ENCODE results near the gene ITGA6. TPM values are rescaled to one million over a fixed set of nuclear protein-coding genes. Genes with fewer than 3 reads are reported as not detected.
A peak's percentile ranks its signal among the peaks of the same experiment; 100 is the strongest.

The ITGA6 gene
- total and polyA plus RNA-seq, 5 donors from 2014 or later, result 39.2 to 68.5 (median 50.3) TPM

GRCh38 chr2:172455121-172455515, 27.7 kb downstream of the ITGA6 start:
- peak overlapping the region in 2 of 3 donors; percentile 70 to 85 for H3K27ac Mint-ChIP-seq
- H3K9me3 Mint-ChIP-seq, result no peaks in the 10 kb centered on the region
- DNase-seq (no peak), ATAC-seq (ENCODE audit: low read depth in 2 of 2) (peak in 1 of 2 donors; percentile 41)
- peak overlapping the region in 2 of 4 donors; percentile 42 to 57 for H3K4me3 Mint-ChIP-seq
- Histone ChIP-seq H3K4me3 (ENCODE audit: low read depth, low read length) (no peak overlapping the region), H3K9me3 (ENCODE audit: control insufficient read depth in 2 of 2, low read length in 2 of 2) (no peaks in the 10 kb centered on the region), H3K27ac (ENCODE audit: insufficient read depth, low read length, poor library complexity, severe bottlenecking) (no peak overlapping the region), H3K27me3 (ENCODE audit: control insufficient read depth, insufficient read depth, low read length) (no peaks in the 10 kb centered on the region), H3K4me1 (ENCODE audit: control insufficient read depth, insufficient read depth, low read length, poor library complexity, severe bottlenecking) (peaks cover 28% of the 10 kb centered on the region), H3K36me3 (ENCODE audit: control insufficient read depth, insufficient read depth, low read length) (peaks cover 4% of the 10 kb centered on the region)
- peaks cover 15 to 86% (median 51%) of the 10 kb centered on the region in 4 donors for H3K4me1 Mint-ChIP-seq
- peaks cover 14% of the 10 kb centered on the region for H3K36me3 Mint-ChIP-seq
- no peaks in the 10 kb centered on the region for H3K27me3 Mint-ChIP-seq

- DNase-seq, result no peak
- Histone ChIP-seq H3K36me3 (ENCODE audit: control insufficient read depth, insufficient read depth, low read length) (peaks cover 4% of the 10 kb centered on the region), H3K27me3 (ENCODE audit: control insufficient read depth, insufficient read depth, low read length) (no peaks in the 10 kb centered on the region), H3K27ac (ENCODE audit: insufficient read depth, low read length, poor library complexity, severe bottlenecking) (no peak overlapping the region), H3K4me3 (ENCODE audit: low read depth, low read length) (no peak overlapping the region), H3K9me3 (ENCODE audit: control insufficient read depth in 2 of 2, low read length in 2 of 2) (no peaks in the 10 kb centered on the region), H3K4me1 (ENCODE audit: control insufficient read depth, insufficient read depth, low read length, poor library complexity, severe bottlenecking) (peaks cover 37% of the 10 kb centered on the region)
- Mint-ChIP-seq H3K36me3 (peaks cover 10% of the 10 kb centered on the region), H3K9me3 (no peaks in the 10 kb centered on the region), H3K27ac (peak overlapping the region; percentile 74 to 85 (median 80)), H3K4me3 (peak overlapping the region in 2 of 4 donors; percentile 42 to 64), H3K27me3 (no peaks in the 10 kb centered on the region), H3K4me1 (peaks cover 20 to 91% (median 57%) of the 10 kb centered on the region in 4 donors)
- ATAC-seq (ENCODE audit: low read depth in 2 of 2), result no peak
Observed at GRCh38 chr2:172456002-172456401, 28.6 kb downstream of the ITGA6 start.

GRCh38 chr2:172457536-172457935, 30.1 kb downstream of the ITGA6 start:
- Mint-ChIP-seq H3K36me3 (peaks cover 10% of the 10 kb centered on the region), H3K27me3 (no peaks in the 10 kb centered on the region), H3K9me3 (no peaks in the 10 kb centered on the region), H3K4me3 (peak overlapping the region in 1 of 4 donors; percentile 65), H3K27ac (peak overlapping the region; percentile 9 to 90 (median 75)), H3K4me1 (peaks cover 24 to 93% (median 61%) of the 10 kb centered on the region in 4 donors)
- Histone ChIP-seq H3K27me3 (ENCODE audit: control insufficient read depth, insufficient read depth, low read length) (no peaks in the 10 kb centered on the region), H3K36me3 (ENCODE audit: control insufficient read depth, insufficient read depth, low read length) (peaks cover 4% of the 10 kb centered on the region), H3K4me1 (ENCODE audit: control insufficient read depth, insufficient read depth, low read length, poor library complexity, severe bottlenecking) (peaks cover 52% of the 10 kb centered on the region), H3K9me3 (ENCODE audit: control insufficient read depth in 2 of 2, low read length in 2 of 2) (no peaks in the 10 kb centered on the region), H3K4me3 (ENCODE audit: low read depth, low read length) (no peak overlapping the region), H3K27ac (ENCODE audit: insufficient read depth, low read length, poor library complexity, severe bottlenecking) (no peak overlapping the region)
- no peak for DNase-seq
- no peak for ATAC-seq (ENCODE audit: low read depth in 2 of 2)

- Histone ChIP-seq H3K36me3 (ENCODE audit: control insufficient read depth, insufficient read depth, low read length) (no peaks in the 10 kb centered on the region), H3K4me1 (ENCODE audit: control insufficient read depth, insufficient read depth, low read length, poor library complexity, severe bottlenecking) (peaks cover 63% of the 10 kb centered on the region), H3K27me3 (ENCODE audit: control insufficient read depth, insufficient read depth, low read length) (no peaks in the 10 kb centered on the region), H3K27ac (ENCODE audit: insufficient read depth, low read length, poor library complexity, severe bottlenecking) (no peak overlapping the region), H3K4me3 (ENCODE audit: low read depth, low read length) (peak overlapping the region; percentile 4), H3K9me3 (ENCODE audit: control insufficient read depth in 2 of 2, low read length in 2 of 2) (no peaks in the 10 kb centered on the region)
- no peaks in the 10 kb centered on the region for H3K9me3 Mint-ChIP-seq
- H3K4me3 Mint-ChIP-seq, result peak overlapping the region in 2 of 4 donors; percentile 17 to 76
- peaks cover 28 to 94% (median 65%) of the 10 kb centered on the region in 4 donors for H3K4me1 Mint-ChIP-seq
- H3K27ac Mint-ChIP-seq, result peak overlapping the region; percentile 64 to 90 (median 75)
- H3K36me3 Mint-ChIP-seq, result peaks cover 6% of the 10 kb centered on the region
- H3K27me3 Mint-ChIP-seq, result no peaks in the 10 kb centered on the region
- DNase-seq (no peak), ATAC-seq (ENCODE audit: low read depth in 2 of 2) (no peak)
Observed at GRCh38 chr2:172458561-172459124, 31.3 kb downstream of the ITGA6 start.

- peaks cover 73% of the 10 kb centered on the region for H3K4me1 ChIP-seq (ENCODE audit: control insufficient read depth, insufficient read depth, low read length, poor library complexity, severe bottlenecking)
- H3K4me1 Mint-ChIP-seq, result peaks cover 28 to 94% (median 76%) of the 10 kb centered on the region in 4 donors
- no peaks in the 10 kb centered on the region for H3K27me3 Mint-ChIP-seq
- peak overlapping the region; percentile 80 to 88 (median 84) for H3K4me3 Mint-ChIP-seq
- H3K9me3 Mint-ChIP-seq, result no peaks in the 10 kb centered on the region
- DNase-seq (peak in 2 of 3 donors; percentile 26 to 52), ATAC-seq (ENCODE audit: low read depth in 2 of 2) (no peak)
- H3K36me3 Mint-ChIP-seq, result peaks cover 7% of the 10 kb centered on the region
- no peaks in the 10 kb centered on the region for H3K27me3 ChIP-seq (ENCODE audit: control insufficient read depth, insufficient read depth, low read length)
- H3K27ac Mint-ChIP-seq, result peak overlapping the region; percentile 88 to 99 (median 89)
- no peaks in the 10 kb centered on the region for H3K9me3 ChIP-seq (ENCODE audit: control insufficient read depth in 2 of 2, low read length in 2 of 2)
- peak overlapping the region; percentile 48 for H3K4me3 ChIP-seq (ENCODE audit: low read depth, low read length)
- H3K36me3 ChIP-seq (ENCODE audit: control insufficient read depth, insufficient read depth, low read length), result no peaks in the 10 kb centered on the region
- no peak overlapping the region for H3K27ac ChIP-seq (ENCODE audit: insufficient read depth, low read length, poor library complexity, severe bottlenecking)
Observed at GRCh38 chr2:172460780-172461201, 33.4 kb downstream of the ITGA6 start.

GRCh38 chr2:172461591-172462372, 34.4 kb downstream of the ITGA6 start:
- ATAC-seq (ENCODE audit: low read depth in 2 of 2) (peak; percentile 54 to 58), DNase-seq (peak; percentile 65 to 84 (median 76))
- Histone ChIP-seq H3K27me3 (ENCODE audit: control insufficient read depth, insufficient read depth, low read length) (no peaks in the 10 kb centered on the region), H3K36me3 (ENCODE audit: control insufficient read depth, insufficient read depth, low read length) (no peaks in the 10 kb centered on the region), H3K27ac (ENCODE audit: insufficient read depth, low read length, poor library complexity, severe bottlenecking) (peak overlapping the region; percentile 73), H3K4me1 (ENCODE audit: control insufficient read depth, insufficient read depth, low read length, poor library complexity, severe bottlenecking) (peaks cover 71% of the 10 kb centered on the region), H3K9me3 (ENCODE audit: control insufficient read depth in 2 of 2, low read length in 2 of 2) (no peaks in the 10 kb centered on the region), H3K4me3 (ENCODE audit: low read depth, low read length) (peak overlapping the region; percentile 74)
- Mint-ChIP-seq H3K36me3 (peaks cover 12% of the 10 kb centered on the region), H3K4me1 (peaks cover 30 to 95% (median 81%) of the 10 kb centered on the region in 4 donors), H3K9me3 (no peaks in the 10 kb centered on the region), H3K27ac (peak overlapping the region; percentile 88 to 99 (median 89)), H3K4me3 (peak overlapping the region; percentile 82 to 95 (median 88)), H3K27me3 (no peaks in the 10 kb centered on the region)

GRCh38 chr2:172462373-172462848, 35.0 kb downstream of the ITGA6 start:
- peak in 1 of 2 donors; percentile 16 for ATAC-seq (ENCODE audit: low read depth in 2 of 2)
- Mint-ChIP-seq H3K36me3 (peaks cover 18% of the 10 kb centered on the region), H3K4me1 (peaks cover 30 to 98% (median 83%) of the 10 kb centered on the region in 4 donors), H3K4me3 (peak overlapping the region; percentile 82 to 95 (median 88)), H3K9me3 (no peaks in the 10 kb centered on the region), H3K27ac (peak overlapping the region; percentile 88 to 99 (median 89)), H3K27me3 (no peaks in the 10 kb centered on the region)
- no peaks in the 10 kb centered on the region for H3K27me3 ChIP-seq (ENCODE audit: control insufficient read depth, insufficient read depth, low read length)
- H3K36me3 ChIP-seq (ENCODE audit: control insufficient read depth, insufficient read depth, low read length), result no peaks in the 10 kb centered on the region
- peak overlapping the region; percentile 74 for H3K4me3 ChIP-seq (ENCODE audit: low read depth, low read length)
- DNase-seq, result peak in 1 of 3 donors; percentile 46
- H3K27ac ChIP-seq (ENCODE audit: insufficient read depth, low read length, poor library complexity, severe bottlenecking), result peak overlapping the region; percentile 73
- H3K9me3 ChIP-seq (ENCODE audit: control insufficient read depth in 2 of 2, low read length in 2 of 2), result no peaks in the 10 kb centered on the region
- H3K4me1 ChIP-seq (ENCODE audit: control insufficient read depth, insufficient read depth, low read length, poor library complexity, severe bottlenecking), result peaks cover 71% of the 10 kb centered on the region
